ENCODE results near the gene PRXL2A. TPM values are rescaled to one million over a fixed set of nuclear protein-coding genes. Genes with fewer than 3 reads are reported as not detected.

PRXL2A gene
- total RNA-seq, 1 experiment from 2014 or later, result 47.1 TPM

DNA sequence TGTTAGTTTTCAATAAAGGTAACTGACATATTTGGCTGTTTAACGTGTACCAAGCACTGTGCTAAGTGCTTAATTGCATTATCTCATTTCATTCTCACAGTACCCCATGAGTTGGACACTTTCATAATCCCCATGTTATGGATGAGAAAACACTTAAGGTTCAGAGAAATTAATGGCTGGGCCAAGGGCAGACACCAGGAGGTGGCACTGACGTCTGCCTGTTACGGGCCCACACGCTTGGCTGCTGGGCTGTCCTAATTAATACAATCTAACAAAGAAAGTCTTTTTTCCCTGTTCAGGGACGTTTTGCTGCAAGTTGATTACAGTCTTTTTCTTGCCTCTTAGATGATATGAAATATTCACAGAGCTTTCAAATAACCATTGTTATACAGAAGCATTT, 35.7 kb upstream of the PRXL2A start:
- H4K20me1 ChIP-seq (ENCODE audit: control insufficient read depth, insufficient read depth, insufficient read length), result no peaks in the 10 kb centered on the region
- H4K91ac ChIP-seq (ENCODE audit: insufficient read length, low read depth, low read length), result no peak overlapping the region
- H2BK12ac ChIP-seq (ENCODE audit: insufficient read length, low read depth, low read length), result no peak overlapping the region
- H2BK120ac ChIP-seq (ENCODE audit: low read depth, low read length, poor library complexity, severe bottlenecking), result no peak overlapping the region
- H3K4me3 Mint-ChIP-seq, result no peak overlapping the region; a peak in 1 of 5 replicates
- H3K4me1 ChIP-seq (ENCODE audit: insufficient read depth, low read length), result no peaks in the 10 kb centered on the region
- H3K27me3 ChIP-seq (ENCODE audit: insufficient read depth, low read length), result no peaks in the 10 kb centered on the region
- no CpG with 5 or more reads among the region's 5 CpGs for WGBS (ENCODE audit: extremely low coverage, insufficient read length, low lambda C conversion rate)
- H2AK5ac ChIP-seq (ENCODE audit: insufficient read length, low read length), result no peak overlapping the region
- no peak overlapping the region for H2BK5ac ChIP-seq (ENCODE audit: insufficient read length, low read length)
- H4K5ac ChIP-seq (ENCODE audit: insufficient read length, low read depth, low read length), result no peak overlapping the region
- no peak overlapping the region for H3K18ac ChIP-seq (ENCODE audit: insufficient read length, low read depth, low read length)
- H3K14ac ChIP-seq (ENCODE audit: insufficient read depth, low read length), result no peak overlapping the region
- no peaks in the 10 kb centered on the region for H3K9me3 ChIP-seq (ENCODE audit: control insufficient read depth, low read depth, low read length)
- H4K8ac ChIP-seq (replicated peaks; ENCODE audit: insufficient read length, low read depth, low read length), result no peak overlapping the region
- no peaks in the 10 kb centered on the region for H3K79me1 ChIP-seq (ENCODE audit: insufficient read depth, low read depth, low read length, poor library complexity, severe bottlenecking)
- peaks cover 0 to 3% of the 10 kb centered on the region in 2 experiments; a peak in 1 of 4 replicates for H3K4me1 Mint-ChIP-seq
- H3K4ac ChIP-seq (ENCODE audit: low read depth, low read length), result no peak overlapping the region
- H3K23me2 ChIP-seq (ENCODE audit: insufficient read length, low read depth, low read length, poor library complexity, severe bottlenecking), result no peaks in the 10 kb centered on the region
- no peak overlapping the region for H2BK20ac ChIP-seq (ENCODE audit: low read depth, low read length, poor library complexity, severe bottlenecking)
- H2AFZ ChIP-seq (ENCODE audit: low read length), result no peak overlapping the region
- no peak overlapping the region for H3K27ac Mint-ChIP-seq
- H3K36me3 Mint-ChIP-seq (ENCODE audit: insufficient read depth in 1 of 3, low read depth in 3 of 3), result peaks cover 9 to 15% (median 14%) of the 10 kb centered on the region in 3 experiments
- no peak overlapping the region for H3K56ac ChIP-seq (ENCODE audit: insufficient read length, low read depth, low read length)
- H3K9ac ChIP-seq (ENCODE audit: extremely low read depth, insufficient read length, low read length), result no peak overlapping the region
- no peak overlapping the region for H3T11ph ChIP-seq (ENCODE audit: low read length)
- H3K9me3 Mint-ChIP-seq, result peaks cover 12 to 17% of the 10 kb centered on the region in 2 experiments
- no peak overlapping the region for H3K23ac ChIP-seq (ENCODE audit: insufficient read length, low read depth, low read length)
- peaks cover 4% of the 10 kb centered on the region; the same call in 1 of the 2 replicates for H3K27me3 Mint-ChIP-seq (ENCODE audit: low read depth)
- no peak for DNase-seq
- no peaks in the 10 kb centered on the region; the same call in none of the 2 replicates for H3K79me2 ChIP-seq (ENCODE audit: insufficient read depth, low read length)
- H3K4me2 ChIP-seq (ENCODE audit: insufficient read depth, insufficient read length, low read length), result no peak overlapping the region
- TF ChIP-seq CTCF (conservative IDR thresholded peaks at IDR 0.05), result no peak
- no peak overlapping the region for H3K27ac ChIP-seq (ENCODE audit: insufficient read length, low read depth, low read length)
- no peak overlapping the region for H2BK15ac ChIP-seq (ENCODE audit: low read depth, low read length)
